ENCODE measurements around the gene IGSF22.

- TF ChIP-seq POLR2A (IDR thresholded peaks at IDR 0.05): no peak
- TF ChIP-seq CTCF (IDR thresholded peaks at IDR 0.05): no peak
- TF ChIP-seq POLR2AphosphoS5 (IDR thresholded peaks at IDR 0.05): no peak
- no peak for TF ChIP-seq EP300 (IDR thresholded peaks at IDR 0.05)
Observed at GRCh38 chr11:18749681-18750319, 23.8 kb upstream of the IGSF22 start.

Data from stomach (tissue), 4 donors.